Adrenal gland (tissue), 12 donors: ENCODE results near the gene CFAP74. TPM values are rescaled to one million over a fixed set of nuclear protein-coding genes. Genes with fewer than 3 reads are reported as not detected.

ENCODE experiments used
- DNase-seq, 7 donors: peaks; one replicate each; pipeline ENCODE4 v3.0.0-alpha.2; 2019 to 2020
- H3K27ac ChIP-seq, 5 donors: fragments of 200-600 bp; sonication (generic) in 4 of 5; 1 replicate in 3 of 5; 2 replicates in 2 of 5; pipeline versions ENCODE4 v1.5.1 to v1.8.0; 2016 to 2020; ENCODE audit warnings: mild to moderate bottlenecking in 1 of 5
- H3K27me3 ChIP-seq: fragments of 200-600 bp; 2 replicates; pipeline ENCODE4 v1.8.0; 2021
- H3K36me3 ChIP-seq, 2 donors: fragments of 200-600 bp; replicated peaks in 1 of 2; 1 replicate in 1 of 2; 2 replicates in 1 of 2; pipeline versions ENCODE4 v1.5.1 to v1.8.0; 2018 to 2022
- H3K4me1 ChIP-seq, 2 donors: fragments of 200-600 bp; replicated peaks in 1 of 2; 1 replicate in 1 of 2; 2 replicates in 1 of 2; pipeline versions ENCODE4 v1.5.1 to v1.8.0; 2018 to 2021
- H3K4me3 ChIP-seq, 4 donors: fragments of 200-600 bp; sonication (generic) in 3 of 4; one replicate each; pipeline ENCODE4 v1.5.1; 2016 to 2018
- H3K9me3 ChIP-seq, 3 donors: fragments of 200-600 bp; sonication (generic) in 1 of 3; replicated peaks in 1 of 3; 1 replicate in 2 of 3; 2 replicates in 1 of 3; pipeline versions ENCODE4 v1.5.1 to v1.8.0; 2016 to 2021
- CTCF ChIP-seq, 6 experiments: fragments of 450-650 bp in 4 of 6; fragments of 200-600 bp in 2 of 6; sonication (generic) in 1 of 6; IDR thresholded peaks; 1 replicate in 5 of 6; 2 replicates in 1 of 6; pipeline versions ENCODE4 v1.5.1 to v1.8.0; 2016 to 2021; ENCODE audit warnings: antibody characterized with exemption in 6 of 6, mild to moderate bottlenecking in 2 of 6, moderate library complexity in 1 of 6
- POLR2A ChIP-seq, 2 donors: fragments of 450-650 bp; IDR thresholded peaks; one replicate each; pipeline ENCODE4 v1.6.1; 2017; ENCODE audit warnings: antibody characterized with exemption in 2 of 2, mild to moderate bottlenecking in 2 of 2, moderate library complexity in 1 of 2
- WGBS, 4 donors: extraction: QIAGEN DNeasy Blood & Tissue Kit in 2 of 4; methylation state at CpG; one replicate each; pipeline versions ENCODE4 v1.1.5 to v1.1.7; 2013 to 2017; 5-methylcytosine and 5-hydroxymethylcytosine counted together
- intact Hi-C, 2 donors: fragments of 100-400 bp; cut with DNase I; formaldehyde crosslinking; loops; one replicate each; pipeline versions ENCODE4 v1.14.1 to v1.15.0; 2022 to 2023
- polyA plus RNA-seq, 3 donors: library from polyadenylated mRNA; stranded (reverse); fragments of 200-250 nt in 2 of 3; fragments of 350-450 nt in 1 of 3; fragmentation: Illumina TruSeq in 1 of 3; extraction: RNeasy Lipid Tissue Mini Kit (QIAGEN cat#74804) in 1 of 3; gene quantifications; one replicate each; pipeline ENCODE4 v1.2.3, GENCODE V29; 2013 to 2014
- total RNA-seq, 9 donors: library from RNA; depleted of rRNA in 4 of 9; stranded (reverse); fragments of >200 nt in 4 of 9; fragments of 120-200 nt in 1 of 9; fragmentation: NEBNext Ultra II Directional in 1 of 9; extraction: Animal tissue kit (Norgen Biotek cat#: 25700) in 1 of 9; gene quantifications; one replicate each; pipeline versions ENCODE4 v1.1.0 to v1.2.4, GENCODE V29; 2013 to 2023
- donor health status: healthy with polysubstance abuse.
- donor health status: Bipolar disorder and iron deficiency.
- donor health status: DM: yes; HTN: yes; CAD: no.
- donor health status: DM: no; HTN: no; CAD: no.
- donor health status: DM: no; HTN: no; CAD: no.
- donor health status: DM: yes; HTN: yes; CAD: no.

CFAP74 gene
- total and polyA plus RNA-seq, 12 donors: 0.11 to 7.6 (median 2.8) TPM; not detected in 1

- Histone ChIP-seq H3K9me3 (no peaks in the 10 kb centered on the region), H3K4me1 (peaks cover 14 to 21% of the 10 kb centered on the region in 2 donors), H3K4me3 (no peak overlapping the region), H3K27me3 (no peaks in the 10 kb centered on the region), H3K27ac (no peak overlapping the region), H3K36me3 (no peaks in the 10 kb centered on the region)
- TF ChIP-seq CTCF (IDR thresholded peaks at IDR 0.05): no peak
- no peak for TF ChIP-seq POLR2A (IDR thresholded peaks at IDR 0.05)
- DNase-seq: peak in 4 of 7 donors; percentile 12 to 50 (median 28)
- 62 to 67% (median 65%) methylated on average over 10 to 20 of the region's 20 CpGs for WGBS, 4 donors
- intact Hi-C loops: no loop called here
These were observed 89.2 kb downstream of the CFAP74 start for GRCh38 chr1:1914101-1914970.

- H3K27me3 ChIP-seq: no peaks in the 10 kb centered on the region
- TF ChIP-seq CTCF (IDR thresholded peaks at IDR 0.05) (no peak), POLR2A (IDR thresholded peaks at IDR 0.05) (no peak)
- peaks cover 5 to 19% of the 10 kb centered on the region in 2 donors for H3K4me1 ChIP-seq
- intact Hi-C loops: no loop called here
- peak in 4 of 7 donors; percentile 13 to 34 (median 20) for DNase-seq
- no peak overlapping the region for H3K4me3 ChIP-seq
- no peak overlapping the region for H3K27ac ChIP-seq
- WGBS, 4 donors: 83 to 90% (median 88%) methylated on average over 7 to 13 of the region's 13 CpGs
- no peaks in the 10 kb centered on the region for H3K36me3 ChIP-seq
- no peaks in the 10 kb centered on the region for H3K9me3 ChIP-seq
These were observed 92.1 kb downstream of the CFAP74 start for GRCh38 chr1:1911350-1912041.

GRCh38 chr1:1910651-1911331 is 92.8 kb downstream of the CFAP74 start:
- Histone ChIP-seq H3K4me1 (peaks cover 5 to 19% of the 10 kb centered on the region in 2 donors), H3K27me3 (no peaks in the 10 kb centered on the region), H3K9me3 (no peaks in the 10 kb centered on the region), H3K4me3 (no peak overlapping the region), H3K36me3 (no peaks in the 10 kb centered on the region), H3K27ac (no peak overlapping the region)
- TF ChIP-seq POLR2A (IDR thresholded peaks at IDR 0.05) (no peak), CTCF (IDR thresholded peaks at IDR 0.05) (no peak)
- intact Hi-C loops: no loop called here
- WGBS, 4 donors: 93 to 96% (median 96%) methylated on average over 10 to 22 of the region's 22 CpGs
- peak in 4 of 7 donors; percentile 16 to 39 (median 36) for DNase-seq

GRCh38 chr1:1910033-1910465 is 93.5 kb downstream of the CFAP74 start:
- intact Hi-C loops: no loop called here
- Histone ChIP-seq H3K27me3 (no peaks in the 10 kb centered on the region), H3K9me3 (no peaks in the 10 kb centered on the region), H3K4me1 (peaks cover 5 to 19% of the 10 kb centered on the region in 2 donors), H3K4me3 (peak overlapping the region in 1 of 4 donors; percentile 76), H3K27ac (peak overlapping the region in 1 of 5 donors; percentile 88), H3K36me3 (no peaks in the 10 kb centered on the region)
- 83 to 93% (median 90%) methylated on average over 6 of the region's 6 CpGs for WGBS, 4 donors
- DNase-seq: peak in 3 of 7 donors; percentile 13 to 21 (median 16)
- TF ChIP-seq CTCF (IDR thresholded peaks at IDR 0.05) (no peak), POLR2A (IDR thresholded peaks at IDR 0.05) (no peak)
